Naive thymus-derived CD4-positive, alpha-beta T cell (primary cell): ENCODE data around the gene PALLD. TPM values are rescaled to one million over a fixed set of nuclear protein-coding genes. Genes with fewer than 3 reads are reported as not detected.

Source experiments
- ATAC-seq: fragments of 150-1000 bp; cut with Tn5 transposase; 2 replicates; pipeline ENCODE4 v1.10.0; 2021; ENCODE audit warnings: mild to moderate bottlenecking, moderate library complexity
- CTCF ChIA-PET: fragments of 350-600 bp; sonication (Branson Sonifier 250); formaldehyde crosslinking; loops from one replicate; lab custom pipeline; 2021; ENCODE audit warnings: antibody characterized with exemption; lab: Charles Lee
- POLR2A ChIA-PET: fragments of 350-600 bp; sonication (Branson Sonifier 250); formaldehyde crosslinking; loops from one replicate; lab custom pipeline; 2021; ENCODE audit warnings: antibody characterized with exemption, inconsistent platforms; lab: Charles Lee
- DNase-seq, 9 donors: peaks; one replicate each; pipeline versions ENCODE4 v3.0.0 to v3.0.0-alpha.2; 2020 to 2022; ENCODE audit warnings: mixed read lengths in 1 of 9
- H3K27ac ChIP-seq: one replicate; pipeline ENCODE4 v1.7.0; 2013; ENCODE audit warnings: mild to moderate bottlenecking, low read depth, low read length, moderate library complexity
- H3K27me3 ChIP-seq, 2 donors: one replicate each; pipeline ENCODE4 v1.7.0; 2013; ENCODE audit warnings: low read length in 2 of 2, mild to moderate bottlenecking in 2 of 2, moderate library complexity in 2 of 2; ENCODE audit not compliant: control insufficient read depth in 2 of 2, insufficient read depth in 2 of 2
- H3K36me3 ChIP-seq, 3 experiments: 1 replicate in 2 of 3; 2 replicates in 1 of 3; pipeline ENCODE4 v1.7.0; 2013; ENCODE audit warnings: low read length in 3 of 3, mild to moderate bottlenecking in 3 of 3, moderate library complexity in 1 of 3; ENCODE audit not compliant: insufficient read depth in 3 of 3, control insufficient read depth in 2 of 3
- H3K4me1 ChIP-seq, 2 donors: one replicate each; pipeline ENCODE4 v1.7.0; 2013; ENCODE audit warnings: low read length in 2 of 2, mild to moderate bottlenecking in 2 of 2, moderate library complexity in 1 of 2; ENCODE audit not compliant: control insufficient read depth in 2 of 2, insufficient read depth in 2 of 2
- H3K4me3 ChIP-seq: 2 replicates; pipeline ENCODE4 v1.7.0; 2013; ENCODE audit warnings: mild to moderate bottlenecking, low read length
- H3K9me3 ChIP-seq, 3 experiments: 1 replicate in 2 of 3; 2 replicates in 1 of 3; pipeline ENCODE4 v1.7.0; 2013; ENCODE audit warnings: low read length in 3 of 3; ENCODE audit not compliant: control insufficient read depth in 2 of 3
- H3K27ac Mint-ChIP-seq, 9 donors: one replicate each; pipeline ENCODE4 v1.8.0; 2020 to 2022; ENCODE audit warnings: mixed read lengths in 9 of 9, mild to moderate bottlenecking in 8 of 9, moderate library complexity in 5 of 9, inconsistent platforms in 2 of 9
- H3K27me3 Mint-ChIP-seq, 5 donors: one replicate each; pipeline ENCODE4 v1.8.0; 2021 to 2022; ENCODE audit warnings: mixed read lengths in 5 of 5, mild to moderate bottlenecking in 1 of 5
- H3K36me3 Mint-ChIP-seq, 5 donors: one replicate each; pipeline ENCODE4 v1.8.0; 2020 to 2022; ENCODE audit warnings: mixed read lengths in 5 of 5, mild to moderate bottlenecking in 3 of 5, inconsistent platforms in 1 of 5
- H3K4me1 Mint-ChIP-seq, 7 donors: one replicate each; pipeline ENCODE4 v1.8.0; 2020 to 2022; ENCODE audit warnings: mixed read lengths in 7 of 7, mild to moderate bottlenecking in 3 of 7, inconsistent platforms in 1 of 7
- H3K4me3 Mint-ChIP-seq, 10 donors: one replicate each; pipeline ENCODE4 v1.8.0; 2020 to 2022; ENCODE audit warnings: mild to moderate bottlenecking in 10 of 10, mixed read lengths in 10 of 10, moderate library complexity in 6 of 10, inconsistent platforms in 2 of 10
- H3K9me3 Mint-ChIP-seq, 11 donors: one replicate each; pipeline ENCODE4 v1.8.0; 2020 to 2022; ENCODE audit warnings: mixed read lengths in 11 of 11, mild to moderate bottlenecking in 4 of 11, inconsistent platforms in 1 of 11, moderate library complexity in 1 of 11
- intact Hi-C, 2 donors: fragments of 100-400 bp; cut with micrococcal nuclease; formaldehyde crosslinking; loops; one replicate each; pipeline ENCODE4 v1.15.1; 2023
- polyA plus RNA-seq, 2 donors: library from polyadenylated mRNA; unstranded; fragments of 300-500 nt; fragmentation: Illumina TruSeq; gene quantifications; one replicate each; pipeline ENCODE4 v1.2.3, GENCODE V29; 2021
- total RNA-seq, 6 experiments: library from RNA in 5 of 6; stranded (reverse) in 5 of 6; gene quantifications; 1 replicate in 5 of 6; 2 replicates in 1 of 6; pipeline ENCODE4 v1.2.3 and lab custom pipeline; 2021 to 2026

PALLD gene
- total and polyA plus RNA-seq, 7 experiments from 2014 or later: 0.51 to 11.9 (median 0.76) TPM

GRCh38 chr4:168743601-168744000, 246.7 kb downstream of the PALLD start:
- Histone ChIP-seq H3K27me3 (no peaks in the 10 kb centered on the region), H3K9me3 (no peaks in the 10 kb centered on the region), H3K4me1 (no peaks in the 10 kb centered on the region), H3K27ac (no peak overlapping the region), H3K36me3 (no peaks in the 10 kb centered on the region), H3K4me3 (no peak overlapping the region)
- no peaks in the 10 kb centered on the region for H3K36me3 Mint-ChIP-seq
- DNase-seq (no peak), ATAC-seq (no peak)
- intact Hi-C loops: no loop called here
- ChIA-PET POLR2A (no interaction called here), CTCF (no interaction called here)
- peaks cover 18 to 39% (median 19%) of the 10 kb centered on the region in 5 donors for H3K27me3 Mint-ChIP-seq
- no peak overlapping the region for H3K4me3 Mint-ChIP-seq
- peaks cover 0 to 4% (median 0%) of the 10 kb centered on the region in 11 donors for H3K9me3 Mint-ChIP-seq
- H3K4me1 Mint-ChIP-seq: no peaks in the 10 kb centered on the region
- no peak overlapping the region for H3K27ac Mint-ChIP-seq

GRCh38 chr4:168744021-168744420, 247.2 kb downstream of the PALLD start:
- intact Hi-C loops: no loop called here
- ATAC-seq: no peak
- H3K4me1 ChIP-seq: no peaks in the 10 kb centered on the region
- H3K27me3 ChIP-seq: no peaks in the 10 kb centered on the region
- H3K4me1 Mint-ChIP-seq: no peaks in the 10 kb centered on the region
- H3K9me3 ChIP-seq: no peaks in the 10 kb centered on the region
- no peak overlapping the region for H3K27ac ChIP-seq
- no peaks in the 10 kb centered on the region for H3K36me3 Mint-ChIP-seq
- H3K9me3 Mint-ChIP-seq: peaks cover 0 to under 1% (median 0%) of the 10 kb centered on the region in 11 donors
- no peaks in the 10 kb centered on the region for H3K36me3 ChIP-seq
- no peak overlapping the region for H3K4me3 Mint-ChIP-seq
- H3K4me3 ChIP-seq: no peak overlapping the region
- H3K27ac Mint-ChIP-seq: no peak overlapping the region
- CTCF ChIA-PET: no interaction called here
- POLR2A ChIA-PET: no interaction called here
- no peak for DNase-seq
- peaks cover 18 to 39% (median 19%) of the 10 kb centered on the region in 5 donors for H3K27me3 Mint-ChIP-seq

GRCh38 chr4:168748807-168749206, 252.0 kb downstream of the PALLD start:
- H3K27ac Mint-ChIP-seq: no peak overlapping the region
- ChIA-PET POLR2A (no interaction called here), CTCF (no interaction called here)
- ATAC-seq (no peak), DNase-seq (no peak)
- H3K4me1 Mint-ChIP-seq: no peaks in the 10 kb centered on the region
- H3K27me3 ChIP-seq: no peaks in the 10 kb centered on the region
- peaks cover 0 to 3% (median 0%) of the 10 kb centered on the region in 11 donors for H3K9me3 Mint-ChIP-seq
- H3K4me3 ChIP-seq: no peak overlapping the region
- H3K27me3 Mint-ChIP-seq: peaks cover 11 to 26% (median 13%) of the 10 kb centered on the region in 5 donors
- intact Hi-C loops: no loop called here
- H3K4me1 ChIP-seq: no peaks in the 10 kb centered on the region
- no peak overlapping the region for H3K4me3 Mint-ChIP-seq
- H3K36me3 Mint-ChIP-seq: no peaks in the 10 kb centered on the region
- no peak overlapping the region for H3K27ac ChIP-seq
- no peaks in the 10 kb centered on the region for H3K36me3 ChIP-seq
- no peaks in the 10 kb centered on the region for H3K9me3 ChIP-seq

- intact Hi-C loops: no loop called here
- CTCF ChIA-PET: no interaction called here
- Histone ChIP-seq H3K9me3 (no peaks in the 10 kb centered on the region), H3K4me1 (no peaks in the 10 kb centered on the region), H3K36me3 (no peaks in the 10 kb centered on the region), H3K27me3 (no peaks in the 10 kb centered on the region), H3K27ac (no peak overlapping the region), H3K4me3 (no peak overlapping the region)
- ATAC-seq (no peak), DNase-seq (no peak)
- Mint-ChIP-seq H3K4me1 (peaks cover 0 to 9% (median 0%) of the 10 kb centered on the region in 7 donors), H3K4me3 (no peak overlapping the region), H3K9me3 (peaks cover 0 to 5% (median 0%) of the 10 kb centered on the region in 11 donors), H3K27ac (no peak overlapping the region), H3K27me3 (peaks cover 12 to 29% (median 14%) of the 10 kb centered on the region in 5 donors), H3K36me3 (no peaks in the 10 kb centered on the region)
- POLR2A ChIA-PET: no interaction called here
Measured at GRCh38 chr4:168751263-168752225, 254.7 kb downstream of the PALLD start.

- no peak overlapping the region for H3K4me3 Mint-ChIP-seq
- ChIA-PET POLR2A (no interaction called here), CTCF (interaction anchor here (0.6 kb wide), 1 partner anchor 410 kb away, joined by 6 read pairs; no protein-coding TSS in a partner anchor)
- peaks cover 0 to 33% (median 0%) of the 10 kb centered on the region in 7 donors for H3K4me1 Mint-ChIP-seq
- ATAC-seq: no peak
- intact Hi-C loops: no loop called here
- Histone ChIP-seq H3K36me3 (no peaks in the 10 kb centered on the region), H3K4me1 (no peaks in the 10 kb centered on the region), H3K27ac (no peak overlapping the region), H3K4me3 (no peak overlapping the region), H3K9me3 (no peaks in the 10 kb centered on the region), H3K27me3 (no peaks in the 10 kb centered on the region)
- no peak for DNase-seq
- H3K27ac Mint-ChIP-seq: no peak overlapping the region
- H3K27me3 Mint-ChIP-seq: peaks cover 3 to 21% (median 12%) of the 10 kb centered on the region in 5 donors
- peaks cover 0 to 5% (median 0%) of the 10 kb centered on the region in 11 donors for H3K9me3 Mint-ChIP-seq
- peaks cover 0 to 2% (median 0%) of the 10 kb centered on the region in 5 donors for H3K36me3 Mint-ChIP-seq
Measured at GRCh38 chr4:168755598-168756477, 259.0 kb downstream of the PALLD start.

GRCh38 chr4:168757500-168757899, 260.6 kb downstream of the PALLD start:
- H3K4me3 Mint-ChIP-seq: no peak overlapping the region
- no peaks in the 10 kb centered on the region for H3K4me1 ChIP-seq
- H3K9me3 Mint-ChIP-seq: peaks cover 0 to 5% (median 0%) of the 10 kb centered on the region in 11 donors
- DNase-seq (no peak), ATAC-seq (no peak)
- H3K4me1 Mint-ChIP-seq: peaks cover 0 to 33% (median 0%) of the 10 kb centered on the region in 7 donors
- H3K27me3 ChIP-seq: no peaks in the 10 kb centered on the region
- no peak overlapping the region for H3K27ac Mint-ChIP-seq
- peaks cover 0 to 14% (median 12%) of the 10 kb centered on the region in 5 donors for H3K27me3 Mint-ChIP-seq
- H3K36me3 Mint-ChIP-seq: peaks cover 0 to 2% (median 0%) of the 10 kb centered on the region in 5 donors
- H3K4me3 ChIP-seq: no peak overlapping the region
- ChIA-PET POLR2A (no interaction called here), CTCF (no interaction called here)
- H3K36me3 ChIP-seq: no peaks in the 10 kb centered on the region
- H3K9me3 ChIP-seq: no peaks in the 10 kb centered on the region
- intact Hi-C loops: no loop called here
- H3K27ac ChIP-seq: no peak overlapping the region
